ENCODE data around the gene WDR33.

GRCh38 chr2:127670957-127671290 lies 140.0 kb downstream of the WDR33 start:
- TF ChIP-seq, protein P1, sequence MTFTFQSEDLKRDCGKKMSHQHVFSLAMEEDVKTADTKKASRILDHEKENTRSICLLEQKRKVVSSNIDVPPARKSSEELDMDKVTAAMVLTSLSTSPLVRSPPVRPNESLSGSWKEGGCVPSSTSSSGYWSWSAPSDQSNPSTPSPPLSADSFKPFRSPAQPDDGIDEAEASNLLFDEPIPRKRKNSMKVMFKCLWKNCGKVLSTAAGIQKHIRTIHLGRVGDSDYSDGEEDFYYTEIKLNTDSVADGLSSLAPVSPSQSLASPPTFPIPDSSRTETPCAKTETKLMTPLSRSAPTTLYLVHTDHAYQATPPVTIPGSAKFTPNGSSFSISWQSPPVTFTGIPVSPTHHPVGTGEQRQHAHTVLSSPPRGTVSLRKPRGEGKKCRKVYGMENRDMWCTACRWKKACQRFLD (CRISPR knock-in tag; IDR thresholded peaks at IDR 0.05; ENCODE audit: borderline replicate concordance) = no peak
- TF ChIP-seq ZNF263 (CRISPR knock-in tag; IDR thresholded peaks at IDR 0.05) (no peak), EHMT2 (IDR thresholded peaks at IDR 0.05; ENCODE audit: borderline replicate concordance, low read depth, low read length) (no peak), EZH2 (conservative IDR thresholded peaks at IDR 0.05; ENCODE audit: low read depth, low read length) (no peak), GZF1 (CRISPR knock-in tag; IDR thresholded peaks at IDR 0.05) (no peak), ZC3H4 (CRISPR knock-in tag; IDR thresholded peaks at IDR 0.05; ENCODE audit: borderline replicate concordance) (no peak), SOX6 (IDR thresholded peaks at IDR 0.05) (no peak), SOX6 (CRISPR knock-in tag; IDR thresholded peaks at IDR 0.05) (no peak), ELF4 (CRISPR knock-in tag; IDR thresholded peaks at IDR 0.05; ENCODE audit: borderline replicate concordance) (no peak), CREB1 (IDR thresholded peaks at IDR 0.05) (no peak), CREB1 (CRISPR knock-in tag; IDR thresholded peaks at IDR 0.05) (no peak), ARNTL (CRISPR knock-in tag; IDR thresholded peaks at IDR 0.05) (no peak)
- TF ChIP-seq, protein P2, sequence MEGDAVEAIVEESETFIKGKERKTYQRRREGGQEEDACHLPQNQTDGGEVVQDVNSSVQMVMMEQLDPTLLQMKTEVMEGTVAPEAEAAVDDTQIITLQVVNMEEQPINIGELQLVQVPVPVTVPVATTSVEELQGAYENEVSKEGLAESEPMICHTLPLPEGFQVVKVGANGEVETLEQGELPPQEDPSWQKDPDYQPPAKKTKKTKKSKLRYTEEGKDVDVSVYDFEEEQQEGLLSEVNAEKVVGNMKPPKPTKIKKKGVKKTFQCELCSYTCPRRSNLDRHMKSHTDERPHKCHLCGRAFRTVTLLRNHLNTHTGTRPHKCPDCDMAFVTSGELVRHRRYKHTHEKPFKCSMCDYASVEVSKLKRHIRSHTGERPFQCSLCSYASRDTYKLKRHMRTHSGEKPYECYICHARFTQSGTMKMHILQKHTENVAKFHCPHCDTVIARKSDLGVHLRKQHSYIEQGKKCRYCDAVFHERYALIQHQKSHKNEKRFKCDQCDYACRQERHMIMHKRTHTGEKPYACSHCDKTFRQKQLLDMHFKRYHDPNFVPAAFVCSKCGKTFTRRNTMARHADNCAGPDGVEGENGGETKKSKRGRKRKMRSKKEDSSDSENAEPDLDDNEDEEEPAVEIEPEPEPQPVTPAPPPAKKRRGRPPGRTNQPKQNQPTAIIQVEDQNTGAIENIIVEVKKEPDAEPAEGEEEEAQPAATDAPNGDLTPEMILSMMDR (CRISPR knock-in tag; IDR thresholded peaks at IDR 0.05) = no peak
- TF ChIP-seq, protein P3, sequence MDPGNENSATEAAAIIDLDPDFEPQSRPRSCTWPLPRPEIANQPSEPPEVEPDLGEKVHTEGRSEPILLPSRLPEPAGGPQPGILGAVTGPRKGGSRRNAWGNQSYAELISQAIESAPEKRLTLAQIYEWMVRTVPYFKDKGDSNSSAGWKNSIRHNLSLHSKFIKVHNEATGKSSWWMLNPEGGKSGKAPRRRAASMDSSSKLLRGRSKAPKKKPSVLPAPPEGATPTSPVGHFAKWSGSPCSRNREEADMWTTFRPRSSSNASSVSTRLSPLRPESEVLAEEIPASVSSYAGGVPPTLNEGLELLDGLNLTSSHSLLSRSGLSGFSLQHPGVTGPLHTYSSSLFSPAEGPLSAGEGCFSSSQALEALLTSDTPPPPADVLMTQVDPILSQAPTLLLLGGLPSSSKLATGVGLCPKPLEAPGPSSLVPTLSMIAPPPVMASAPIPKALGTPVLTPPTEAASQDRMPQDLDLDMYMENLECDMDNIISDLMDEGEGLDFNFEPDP (CRISPR knock-in tag; conservative IDR thresholded peaks at IDR 0.05) = no peak
